ENCODE data around the gene NGRN. TPM values are rescaled to one million over a fixed set of nuclear protein-coding genes. Genes with fewer than 3 reads are reported as not detected.

The NGRN gene
- total RNA-seq, 1 donor from 2014 or later, result 103 TPM

- H3K27ac Mint-ChIP-seq, result no peak overlapping the region
- no peaks in the 10 kb centered on the region for H3K27me3 Mint-ChIP-seq
- H3K36me3 Mint-ChIP-seq, result no peaks in the 10 kb centered on the region
- H3K9me3 Mint-ChIP-seq, result no peaks in the 10 kb centered on the region
- peaks cover 11% of the 10 kb centered on the region for H3K4me1 Mint-ChIP-seq (ENCODE audit: unreplicated experiment)
- no peak for DNase-seq (ENCODE audit: extremely low spot score, unreplicated experiment)
- H3K4me3 Mint-ChIP-seq, result no peak overlapping the region
- TF ChIP-seq, protein P1, sequence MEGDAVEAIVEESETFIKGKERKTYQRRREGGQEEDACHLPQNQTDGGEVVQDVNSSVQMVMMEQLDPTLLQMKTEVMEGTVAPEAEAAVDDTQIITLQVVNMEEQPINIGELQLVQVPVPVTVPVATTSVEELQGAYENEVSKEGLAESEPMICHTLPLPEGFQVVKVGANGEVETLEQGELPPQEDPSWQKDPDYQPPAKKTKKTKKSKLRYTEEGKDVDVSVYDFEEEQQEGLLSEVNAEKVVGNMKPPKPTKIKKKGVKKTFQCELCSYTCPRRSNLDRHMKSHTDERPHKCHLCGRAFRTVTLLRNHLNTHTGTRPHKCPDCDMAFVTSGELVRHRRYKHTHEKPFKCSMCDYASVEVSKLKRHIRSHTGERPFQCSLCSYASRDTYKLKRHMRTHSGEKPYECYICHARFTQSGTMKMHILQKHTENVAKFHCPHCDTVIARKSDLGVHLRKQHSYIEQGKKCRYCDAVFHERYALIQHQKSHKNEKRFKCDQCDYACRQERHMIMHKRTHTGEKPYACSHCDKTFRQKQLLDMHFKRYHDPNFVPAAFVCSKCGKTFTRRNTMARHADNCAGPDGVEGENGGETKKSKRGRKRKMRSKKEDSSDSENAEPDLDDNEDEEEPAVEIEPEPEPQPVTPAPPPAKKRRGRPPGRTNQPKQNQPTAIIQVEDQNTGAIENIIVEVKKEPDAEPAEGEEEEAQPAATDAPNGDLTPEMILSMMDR (conservative IDR thresholded peaks at IDR 0.05), result no peak
These were observed 55.4 kb downstream of the NGRN start for GRCh38 chr15:90320885-90321278.

Other genes starting within 250 kb of the NGRN start
- gene IDH2, start 163.2 kb upstream of the NGRN start, total RNA-seq (ENCODE audit: low replicate concordance), result 225 and 247 TPM in 2 replicates
- 28.0 and 28.9 TPM in 2 replicates for gene SEMA4B, start 64.3 kb upstream of the NGRN start, total RNA-seq (ENCODE audit: low replicate concordance)
- gene CIB1, start 31.7 kb upstream of the NGRN start, total RNA-seq (ENCODE audit: low replicate concordance), result 31.6 and 36.8 TPM in 2 replicates
- 6.1 and 9.6 TPM in 2 replicates for gene GDPGP1, start 31.5 kb upstream of the NGRN start, total RNA-seq (ENCODE audit: low replicate concordance)
- gene TTLL13, start 16.1 kb upstream of the NGRN start, total RNA-seq (ENCODE audit: low replicate concordance), result 0.58 TPM in 1 of 2 replicates, not detected in the other
- 4.8 and 5.5 TPM in 2 replicates for gene ZNF774, start 86.6 kb downstream of the NGRN start, total RNA-seq (ENCODE audit: low replicate concordance)
- 80.4 and 131 TPM in 2 replicates for gene IQGAP1, start 122.6 kb downstream of the NGRN start, total RNA-seq (ENCODE audit: low replicate concordance)

Measured in type B pancreatic cell (in vitro differentiated cells).